ENCODE data around the gene SVOPL. TPM values are rescaled to one million over a fixed set of nuclear protein-coding genes. Genes with fewer than 3 reads are reported as not detected.

SVOPL gene
- total RNA-seq, 2 experiments from 2014 or later: not detected

DNA sequence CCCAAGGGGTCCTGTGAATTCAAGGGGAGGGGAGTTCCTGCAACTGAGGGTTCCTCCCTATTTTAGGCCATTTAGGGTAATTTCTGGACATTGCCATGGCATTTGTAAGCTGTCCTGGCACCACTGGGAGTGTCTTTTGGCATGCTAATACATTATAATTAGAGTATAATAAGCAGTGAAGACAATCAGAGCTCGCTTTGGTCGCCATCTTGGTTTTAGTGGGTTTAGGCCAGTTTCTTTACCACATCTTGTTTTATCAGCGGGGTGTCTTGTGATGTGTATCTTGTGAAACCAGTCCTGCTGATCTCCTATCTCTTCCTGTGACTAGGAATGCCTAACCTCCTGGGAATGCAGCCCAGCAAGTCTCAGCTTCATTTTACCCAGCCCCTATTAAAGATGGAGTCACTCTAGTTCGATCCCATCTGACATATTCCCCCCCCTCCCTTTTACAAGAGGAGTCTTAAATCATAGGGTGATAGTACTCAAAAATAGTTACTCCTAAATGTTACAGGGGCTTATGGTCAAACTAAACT lies 43.2 kb downstream of the SVOPL start:
- Mint-ChIP-seq H3K9me3 (no peaks in the 10 kb centered on the region), H3K4me3 (no peak overlapping the region), H3K4me1 (ENCODE audit: low read depth) (no peaks in the 10 kb centered on the region), H3K36me3 (ENCODE audit: low read depth) (no peaks in the 10 kb centered on the region), H3K27me3 (no peaks in the 10 kb centered on the region), H3K27ac (no peak overlapping the region)
- Histone ChIP-seq H3K9me3 (ENCODE audit: control insufficient read depth in 1 of 2, insufficient read depth in 1 of 2, low read length in 2 of 2) (peaks cover 7 to 14% of the 10 kb centered on the region in 2 experiments), H3K4me1 (ENCODE audit: insufficient read depth, low read length) (no peaks in the 10 kb centered on the region), H3K27me3 (ENCODE audit: control insufficient read depth in 1 of 2, insufficient read depth in 2 of 2, low read length in 2 of 2) (no peaks in the 10 kb centered on the region), H3K36me3 (ENCODE audit: insufficient read depth, low read length) (no peaks in the 10 kb centered on the region), H3K4me3 (ENCODE audit: low read length) (no peak overlapping the region), H3K27ac (ENCODE audit: low read depth in 1 of 2, low read length in 2 of 2) (no peak overlapping the region)
- CTCF ChIA-PET: no interaction called here
- no peak for ATAC-seq (ENCODE audit: poor library complexity)
- TF ChIP-seq, protein P1, sequence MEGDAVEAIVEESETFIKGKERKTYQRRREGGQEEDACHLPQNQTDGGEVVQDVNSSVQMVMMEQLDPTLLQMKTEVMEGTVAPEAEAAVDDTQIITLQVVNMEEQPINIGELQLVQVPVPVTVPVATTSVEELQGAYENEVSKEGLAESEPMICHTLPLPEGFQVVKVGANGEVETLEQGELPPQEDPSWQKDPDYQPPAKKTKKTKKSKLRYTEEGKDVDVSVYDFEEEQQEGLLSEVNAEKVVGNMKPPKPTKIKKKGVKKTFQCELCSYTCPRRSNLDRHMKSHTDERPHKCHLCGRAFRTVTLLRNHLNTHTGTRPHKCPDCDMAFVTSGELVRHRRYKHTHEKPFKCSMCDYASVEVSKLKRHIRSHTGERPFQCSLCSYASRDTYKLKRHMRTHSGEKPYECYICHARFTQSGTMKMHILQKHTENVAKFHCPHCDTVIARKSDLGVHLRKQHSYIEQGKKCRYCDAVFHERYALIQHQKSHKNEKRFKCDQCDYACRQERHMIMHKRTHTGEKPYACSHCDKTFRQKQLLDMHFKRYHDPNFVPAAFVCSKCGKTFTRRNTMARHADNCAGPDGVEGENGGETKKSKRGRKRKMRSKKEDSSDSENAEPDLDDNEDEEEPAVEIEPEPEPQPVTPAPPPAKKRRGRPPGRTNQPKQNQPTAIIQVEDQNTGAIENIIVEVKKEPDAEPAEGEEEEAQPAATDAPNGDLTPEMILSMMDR (IDR thresholded peaks at IDR 0.05): no peak
- DNase-seq: no peak
- POLR2A ChIA-PET: no interaction called here
- intact Hi-C loops (cut with DNase I, micrococcal nuclease): no loop called here

DNA sequence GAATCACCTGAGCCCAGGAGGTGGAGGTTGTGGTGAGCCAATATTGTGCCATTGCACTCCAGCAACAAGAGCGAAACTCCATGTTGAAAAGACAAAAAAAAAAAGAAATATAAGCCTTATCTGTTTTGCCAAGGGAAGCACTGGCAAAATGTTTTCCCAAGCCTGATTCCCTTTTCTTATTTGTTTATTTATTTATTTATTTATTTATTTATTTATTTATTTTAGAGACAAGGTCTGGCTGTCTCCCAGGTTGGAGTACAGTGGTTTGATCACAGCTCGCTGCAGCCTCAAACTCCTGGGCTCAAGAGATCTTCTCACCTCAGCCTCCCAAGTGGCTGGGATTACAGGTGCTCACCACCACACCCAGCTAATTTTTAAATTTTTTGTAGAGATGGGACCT lies 44.2 kb downstream of the SVOPL start:
- ChIA-PET POLR2A (no interaction called here), CTCF (no interaction called here)
- intact Hi-C loops (cut with DNase I, micrococcal nuclease): no loop called here

DNA sequence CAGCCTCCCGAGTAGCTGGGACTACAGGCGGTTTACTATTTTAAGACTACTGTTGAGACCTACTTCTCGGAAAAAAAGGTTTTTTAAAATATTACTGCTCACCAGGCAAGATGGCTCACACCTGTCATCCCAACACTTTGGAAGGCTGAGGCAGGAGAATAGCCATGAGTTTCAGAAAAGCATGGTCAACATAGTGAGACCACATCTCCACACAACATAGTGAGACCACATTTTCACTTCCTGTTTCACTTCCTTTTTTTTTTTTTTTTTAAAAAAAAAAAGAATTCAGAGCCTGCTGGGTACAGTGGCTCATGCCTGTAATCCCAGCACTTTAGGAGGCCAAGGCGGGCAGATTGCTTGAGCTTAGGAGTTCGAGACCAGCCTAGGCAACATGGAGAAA lies 46.5 kb downstream of the SVOPL start:
- no peak overlapping the region for H3K4me3 ChIP-seq (ENCODE audit: low read length)
- no peaks in the 10 kb centered on the region for H3K27me3 Mint-ChIP-seq
- intact Hi-C loops (cut with DNase I, micrococcal nuclease): no loop called here
- H3K9me3 ChIP-seq (ENCODE audit: control insufficient read depth in 1 of 2, insufficient read depth in 1 of 2, low read length in 2 of 2): peaks cover 7 to 14% of the 10 kb centered on the region in 2 experiments
- H3K27ac ChIP-seq (ENCODE audit: low read depth in 1 of 2, low read length in 2 of 2): no peak overlapping the region
- H3K4me3 Mint-ChIP-seq: no peak overlapping the region
- ChIA-PET POLR2A (no interaction called here), CTCF (no interaction called here)
- no peaks in the 10 kb centered on the region for H3K4me1 Mint-ChIP-seq (ENCODE audit: low read depth)
- DNase-seq (no peak), ATAC-seq (ENCODE audit: poor library complexity) (no peak)
- TF ChIP-seq, protein P1 (IDR thresholded peaks at IDR 0.05): no peak
- no peaks in the 10 kb centered on the region for H3K4me1 ChIP-seq (ENCODE audit: insufficient read depth, low read length)
- no peaks in the 10 kb centered on the region for H3K36me3 ChIP-seq (ENCODE audit: insufficient read depth, low read length)
- H3K27me3 ChIP-seq (ENCODE audit: control insufficient read depth in 1 of 2, insufficient read depth in 2 of 2, low read length in 2 of 2): no peaks in the 10 kb centered on the region
- no peaks in the 10 kb centered on the region for H3K36me3 Mint-ChIP-seq (ENCODE audit: low read depth)
- H3K9me3 Mint-ChIP-seq: no peaks in the 10 kb centered on the region
- no peak overlapping the region for H3K27ac Mint-ChIP-seq

More for the DNA sequence above, 44.2 kb downstream of the SVOPL start:
- Histone ChIP-seq H3K4me3 (ENCODE audit: low read length) (no peak overlapping the region), H3K27me3 (ENCODE audit: control insufficient read depth in 1 of 2, insufficient read depth in 2 of 2, low read length in 2 of 2) (no peaks in the 10 kb centered on the region), H3K27ac (ENCODE audit: low read depth in 1 of 2, low read length in 2 of 2) (no peak overlapping the region), H3K4me1 (ENCODE audit: insufficient read depth, low read length) (no peaks in the 10 kb centered on the region), H3K9me3 (ENCODE audit: control insufficient read depth in 1 of 2, insufficient read depth in 1 of 2, low read length in 2 of 2) (peaks cover 7 to 14% of the 10 kb centered on the region in 2 experiments), H3K36me3 (ENCODE audit: insufficient read depth, low read length) (no peaks in the 10 kb centered on the region)
- no peak overlapping the region for H3K4me3 Mint-ChIP-seq
- H3K9me3 Mint-ChIP-seq: no peaks in the 10 kb centered on the region
- ATAC-seq (ENCODE audit: poor library complexity) (no peak), DNase-seq (no peak)
- H3K4me1 Mint-ChIP-seq (ENCODE audit: low read depth): no peaks in the 10 kb centered on the region
- no peaks in the 10 kb centered on the region for H3K27me3 Mint-ChIP-seq
- H3K27ac Mint-ChIP-seq: no peak overlapping the region
- H3K36me3 Mint-ChIP-seq (ENCODE audit: low read depth): no peaks in the 10 kb centered on the region
- TF ChIP-seq, protein P1 (IDR thresholded peaks at IDR 0.05): no peak

Measured in CD4-positive, alpha-beta T cell (primary cell).